Stomach (tissue), 4 donors: ENCODE data around the gene XKR3.

Experiments
- CTCF ChIP-seq, 7 experiments: fragments of 450-650 bp in 4 of 7; fragments of 200-600 bp in 3 of 7; sonication (generic) in 3 of 7; IDR thresholded peaks; one replicate each; pipeline ENCODE4 v1.5.1; 2016 to 2019; ENCODE audit warnings: antibody characterized with exemption in 7 of 7, control low read depth in 2 of 7, mild to moderate bottlenecking in 1 of 7
- POLR2A ChIP-seq, 4 donors: fragments of 450-650 bp; IDR thresholded peaks; one replicate each; pipeline ENCODE4 v1.6.1; 2016; ENCODE audit warnings: antibody characterized with exemption in 4 of 4, control low read depth in 2 of 4, mild to moderate bottlenecking in 1 of 4, moderate library complexity in 1 of 4
- POLR2AphosphoS5 ChIP-seq, 3 donors: sonication (generic); formaldehyde crosslinking; IDR thresholded peaks; one replicate each; pipeline ENCODE4 v1.6.1; 2016; ENCODE audit warnings: antibody characterized with exemption in 3 of 3

GRCh38 chr22:16845465-16845864, 20.3 kb upstream of the XKR3 start:
- TF ChIP-seq CTCF (IDR thresholded peaks at IDR 0.05) (no peak), POLR2A (IDR thresholded peaks at IDR 0.05) (no peak), POLR2AphosphoS5 (IDR thresholded peaks at IDR 0.05) (no peak)
